Astrocyte (in vitro differentiated cells and primary cell): ENCODE measurements around the gene ZNF776.

Source experiments
- EZH2 ChIP-seq: IDR thresholded peaks from 2 replicates; pipeline ENCODE4 v1.6.1; 2012; ENCODE audit warnings: mild to moderate bottlenecking, low read length, inconsistent platforms; ENCODE audit not compliant: insufficient read depth
- TF ChIP-seq, protein P1 (sequence below): IDR thresholded peaks from 2 replicates; pipeline ENCODE4 v1.5.1; 2011; ENCODE audit warnings: low read depth, mild to moderate bottlenecking, inconsistent platforms, low read length, moderate library complexity; ENCODE audit not compliant: insufficient read depth

GRCh38 chr19:57712222-57712621, 34.4 kb upstream of the ZNF776 start:
- TF ChIP-seq, protein P1, sequence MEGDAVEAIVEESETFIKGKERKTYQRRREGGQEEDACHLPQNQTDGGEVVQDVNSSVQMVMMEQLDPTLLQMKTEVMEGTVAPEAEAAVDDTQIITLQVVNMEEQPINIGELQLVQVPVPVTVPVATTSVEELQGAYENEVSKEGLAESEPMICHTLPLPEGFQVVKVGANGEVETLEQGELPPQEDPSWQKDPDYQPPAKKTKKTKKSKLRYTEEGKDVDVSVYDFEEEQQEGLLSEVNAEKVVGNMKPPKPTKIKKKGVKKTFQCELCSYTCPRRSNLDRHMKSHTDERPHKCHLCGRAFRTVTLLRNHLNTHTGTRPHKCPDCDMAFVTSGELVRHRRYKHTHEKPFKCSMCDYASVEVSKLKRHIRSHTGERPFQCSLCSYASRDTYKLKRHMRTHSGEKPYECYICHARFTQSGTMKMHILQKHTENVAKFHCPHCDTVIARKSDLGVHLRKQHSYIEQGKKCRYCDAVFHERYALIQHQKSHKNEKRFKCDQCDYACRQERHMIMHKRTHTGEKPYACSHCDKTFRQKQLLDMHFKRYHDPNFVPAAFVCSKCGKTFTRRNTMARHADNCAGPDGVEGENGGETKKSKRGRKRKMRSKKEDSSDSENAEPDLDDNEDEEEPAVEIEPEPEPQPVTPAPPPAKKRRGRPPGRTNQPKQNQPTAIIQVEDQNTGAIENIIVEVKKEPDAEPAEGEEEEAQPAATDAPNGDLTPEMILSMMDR, result no peak
- TF ChIP-seq EZH2, result no peak
